ENCODE measurements around the gene LCK. TPM values are rescaled to one million over a fixed set of nuclear protein-coding genes. Genes with fewer than 3 reads are reported as not detected.

LCK gene
- total and polyA plus RNA-seq, 2 donors (not counting 3 experiments of a cell fraction or from before 2014, with no cell fraction given) = 0.06 TPM; not detected in 1

- dilution Hi-C loops (cut with MboI; ENCODE audit: extremely low pct_ligation_motif_present, low sequenced_read_pairs) (no loop called here), intact Hi-C loops (cut with micrococcal nuclease) (no loop called here)
- no peaks in the 10 kb centered on the region for H3K9me1 ChIP-seq (replicated peaks; ENCODE audit: control insufficient read depth, extremely low read depth, insufficient read depth, low read length)
- CTCF ChIA-PET = interaction anchor here (0.7 to 2.1 kb wide), 5 partner anchors 15 to 116 kb away, joined by 3 to 12 read pairs (median 4); no protein-coding TSS in a partner anchor
- no peak for DNase-seq (ENCODE audit: low read depth, low spot score)
- no peaks in the 10 kb centered on the region for H3K9me3 ChIP-seq (replicated peaks; ENCODE audit: control insufficient read depth, insufficient read depth, low read length)
- POLR2A ChIA-PET = interaction anchor here (1.0 to 1.3 kb wide), 2 partner anchors 10 to 91 kb away, joined by 3 to 4 read pairs; no protein-coding TSS in a partner anchor
- H3K36me3 ChIP-seq (ENCODE audit: control insufficient read depth in 2 of 2, extremely low read depth in 1 of 2, insufficient read depth in 2 of 2, low read length in 2 of 2) = peaks cover 18 to 51% of the 10 kb centered on the region in 2 experiments
- H4K20me1 ChIP-seq (replicated peaks; ENCODE audit: control insufficient read depth, extremely low read depth, insufficient read depth, low read length) = no peaks in the 10 kb centered on the region
- H3K4me3 ChIP-seq (replicated peaks in 1 of 3; ENCODE audit: insufficient read depth in 1 of 3, low read depth in 1 of 3, low read length in 3 of 3) = no peak overlapping the region
- H3K4me1 ChIP-seq (ENCODE audit: control insufficient read depth, extremely low read depth, insufficient read depth, low read length) = peaks cover 14% of the 10 kb centered on the region
- H3K9ac ChIP-seq (replicated peaks; ENCODE audit: extremely low read depth, insufficient read depth, low read length) = no peak overlapping the region
- H3K4me2 ChIP-seq (ENCODE audit: insufficient read depth, low read length) = no peak overlapping the region
- H2AFZ ChIP-seq (ENCODE audit: low read depth, low read length) = no peak overlapping the region
- no peaks in the 10 kb centered on the region for H3K27me3 ChIP-seq (ENCODE audit: control insufficient read depth in 2 of 2, insufficient read depth in 2 of 2, low read length in 2 of 2)
- no peak for FAIRE-seq
- TF ChIP-seq FOS (IDR thresholded peaks at IDR 0.05; ENCODE audit: borderline replicate concordance, insufficient read depth, low read length) (no peak), MAX (IDR thresholded peaks at IDR 0.05; ENCODE audit: insufficient read depth, insufficient read length) (no peak), GATA2 (IDR thresholded peaks at IDR 0.05; ENCODE audit: insufficient read depth, insufficient read length, low read depth, low read length) (no peak), CTCF (IDR thresholded peaks at IDR 0.05; ENCODE audit: extremely low read depth in 1 of 2, insufficient read depth in 1 of 2, low read depth in 1 of 2, low read length in 2 of 2) (no peak)
- H3K79me2 ChIP-seq (ENCODE audit: control insufficient read depth, insufficient read depth, low read length) = peaks cover 19% of the 10 kb centered on the region
- H3K27ac ChIP-seq (ENCODE audit: insufficient read depth, low read depth, low read length) = no peak overlapping the region
- BruUV-seq (replicated peaks) = no TSS peak
Observed at GRCh38 chr1:32331549-32331948, 80.5 kb downstream of the LCK start.
